ENCODE measurements around the gene SPATA18. TPM values are rescaled to one million over a fixed set of nuclear protein-coding genes. Genes with fewer than 3 reads are reported as not detected.

Gene SPATA18
- total and polyA plus RNA-seq, 2 of the 8 experiments (the other 6 are each of a cell fraction or from before 2014, with no cell fraction given) = 1.4 to 2.4 TPM

GRCh38 chr4:52094376-52095145 is 43.5 kb downstream of the SPATA18 start:
- FAIRE-seq (no peak), DNase-seq (ENCODE audit: low read depth in 1 of 2, low spot score in 2 of 2) (no peak)
- Histone ChIP-seq H2BK120ac (replicated peaks; ENCODE audit: low read depth, low read length) (no peak overlapping the region), H3K79me2 (ENCODE audit: control insufficient read depth in 1 of 2, insufficient read depth in 2 of 2, low read length in 2 of 2) (no peaks in the 10 kb centered on the region), H3K4ac (replicated peaks; ENCODE audit: insufficient read length, low read depth, low read length) (no peak overlapping the region), H2AFZ (ENCODE audit: low read length) (no peak overlapping the region), H2BK15ac (ENCODE audit: low read length) (no peak overlapping the region), H4K8ac (ENCODE audit: extremely low read depth, insufficient read depth, low read length) (no peak overlapping the region), H3K23ac (ENCODE audit: insufficient read length) (no peak overlapping the region), H3K9me3 (ENCODE audit: insufficient read depth in 2 of 2, low read depth in 1 of 2, low read length in 1 of 2) (no peaks in the 10 kb centered on the region), H4K20me1 (replicated peaks in 1 of 2; ENCODE audit: control insufficient read depth in 1 of 2, insufficient read depth in 2 of 2, low read length in 2 of 2) (no peaks in the 10 kb centered on the region), H3K36me3 (ENCODE audit: control insufficient read depth in 2 of 4, insufficient read depth in 4 of 4, low read length in 3 of 4) (no peaks in the 10 kb centered on the region), H4K5ac (ENCODE audit: insufficient read length, low read depth, low read length) (no peak overlapping the region), H4K91ac (replicated peaks; ENCODE audit: insufficient read length, low read length) (no peak overlapping the region), H3K79me1 (ENCODE audit: low read depth, low read length) (no peaks in the 10 kb centered on the region), H3K14ac (ENCODE audit: insufficient read length) (no peak overlapping the region), H3K23me2 (ENCODE audit: low read depth, low read length) (no peaks in the 10 kb centered on the region), H3K27ac (ENCODE audit: low read depth, low read length) (no peak overlapping the region), H3K18ac (ENCODE audit: extremely low read depth, low read length) (no peak overlapping the region), H3K4me2 (ENCODE audit: insufficient read depth in 1 of 2, low read depth in 2 of 2, low read length in 2 of 2) (no peak overlapping the region), H2BK5ac (ENCODE audit: low read depth, low read length) (no peak overlapping the region), H3K4me1 (replicated peaks in 1 of 4; ENCODE audit: control insufficient read depth in 3 of 4, insufficient read depth in 4 of 4, low read length in 3 of 4) (no peaks in the 10 kb centered on the region), H2BK12ac (ENCODE audit: low read depth, low read length) (no peak overlapping the region), H3K27me3 (replicated peaks in 1 of 4; ENCODE audit: control insufficient read depth in 3 of 4, extremely low read depth in 1 of 4, insufficient read depth in 3 of 4, low read length in 3 of 4) (no peaks in the 10 kb centered on the region), H2AK5ac (ENCODE audit: low read depth, low read length) (no peak overlapping the region), H3K4me3 (ENCODE audit: extremely low read depth in 1 of 4, insufficient read depth in 2 of 4, low read depth in 3 of 4, low read length in 4 of 4) (no peak overlapping the region), H2BK20ac (ENCODE audit: low read length) (no peak overlapping the region), H3K9ac (replicated peaks in 1 of 4; ENCODE audit: extremely low read depth in 1 of 4, low read depth in 3 of 4, low read length in 3 of 4) (no peak overlapping the region), H3K56ac (replicated peaks; ENCODE audit: insufficient read length, low read depth, low read length) (no peak overlapping the region)
- POLR2A ChIA-PET (ENCODE audit: partially characterized antibody) = no interaction called here
- TF ChIP-seq EGR1 (IDR thresholded peaks at IDR 0.05; ENCODE audit: borderline replicate concordance, low read depth, low read length) (no peak), SP4 (IDR thresholded peaks at IDR 0.05; ENCODE audit: low read length) (no peak), CBX8 (IDR thresholded peaks at IDR 0.05; ENCODE audit: borderline replicate concordance, low read depth, low read length) (no peak), ASH2L (IDR thresholded peaks at IDR 0.05; ENCODE audit: low read length) (no peak), BACH1 (IDR thresholded peaks at IDR 0.05; ENCODE audit: low read length) (no peak), CREB1 (IDR thresholded peaks at IDR 0.05) (no peak), CHD2 (IDR thresholded peaks at IDR 0.05; ENCODE audit: low read length) (no peak), PHF8 (conservative IDR thresholded peaks at IDR 0.05; ENCODE audit: low read depth, low read length) (no peak), CBX5 (IDR thresholded peaks at IDR 0.05; ENCODE audit: low read depth, low read length) (no peak), RBBP5 (IDR thresholded peaks at IDR 0.05; ENCODE audit: borderline replicate concordance, low read depth, low read length) (no peak)
- 91% methylated on average over 8 of the region's 8 CpGs; no CpG with 5 or more reads in 1 of the 2 experiments for WGBS, 2 experiments (ENCODE audit: extremely low coverage in 1 of 2, insufficient coverage in 1 of 2, insufficient read length in 1 of 2, insufficient replicate concordance in 2 of 2, low coverage in 1 of 2, low lambda C conversion rate in 2 of 2, missing lambda C conversion rate in 1 of 2)
- CTCF ChIA-PET (ENCODE audit: partially characterized antibody) = interaction anchor here (1.1 kb wide), 1 partner anchor 13 kb away, joined by 5 read pairs; no protein-coding TSS in a partner anchor

All from H1 (cell line).